Mesothelial cell of epicardium (in vitro differentiated cells): ENCODE results near the gene AGPAT3. TPM values are rescaled to one million over a fixed set of nuclear protein-coding genes. Genes with fewer than 3 reads are reported as not detected.
A peak's percentile ranks its signal among the peaks of the same experiment; 100 is the strongest.

Experiments used
- DNase-seq, 2 experiments: peaks; one replicate each; pipeline ENCODE4 v3.0.0; 2021; ENCODE audit warnings: low spot score in 2 of 2; ENCODE audit not compliant: unreplicated experiment in 2 of 2
- H3K27ac Mint-ChIP-seq: 2 replicates; pipeline ENCODE4 v1.8.0; 2021; ENCODE audit warnings: mixed read lengths
- H3K27me3 Mint-ChIP-seq: 2 replicates; pipeline ENCODE4 v1.8.0; 2021; ENCODE audit warnings: low read depth, mixed read lengths
- H3K36me3 Mint-ChIP-seq: 2 replicates; pipeline ENCODE4 v1.8.0; 2021; ENCODE audit warnings: mixed read lengths
- H3K4me1 Mint-ChIP-seq: 2 replicates; pipeline ENCODE4 v1.8.0; 2021; ENCODE audit warnings: mixed read lengths
- H3K4me3 Mint-ChIP-seq: 2 replicates; pipeline ENCODE4 v1.8.0; 2021; ENCODE audit warnings: mild to moderate bottlenecking, moderate library complexity, mixed read lengths
- H3K9me3 Mint-ChIP-seq: 2 replicates; pipeline ENCODE4 v1.8.0; 2021; ENCODE audit warnings: mixed read lengths
- total RNA-seq: library from RNA; stranded (reverse); gene quantifications from 3 replicates; pipeline ENCODE4 v1.2.1, GENCODE V29; 2021
- TF ChIP-seq, protein P1 (sequence below): fragments of 200-600 bp; sonication (generic); IDR thresholded peaks from one replicate; pipeline ENCODE4 v1.5.0; 2021; ENCODE audit warnings: antibody characterized with exemption; ENCODE audit not compliant: unreplicated experiment

Gene AGPAT3
- total RNA-seq, 1 donor from 2014 or later, result 71.0 TPM

DNA sequence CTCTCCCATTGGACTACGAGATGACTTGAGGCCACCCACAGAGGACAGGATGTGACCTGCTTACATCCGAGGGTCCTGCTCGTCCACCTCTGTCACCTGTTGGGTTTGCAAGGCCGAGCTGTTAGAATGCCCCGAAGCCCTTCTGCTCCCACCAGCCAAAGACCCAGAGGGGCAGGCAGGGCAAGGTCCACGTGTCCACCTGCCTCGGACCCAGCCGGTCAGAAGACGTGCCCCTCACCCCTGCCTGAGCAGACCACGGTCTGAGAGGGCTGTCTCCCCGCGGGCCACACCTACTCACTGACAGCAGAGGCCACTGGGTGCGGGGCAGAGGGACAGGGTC is 116.8 kb downstream of the AGPAT3 start:
- H3K27me3 Mint-ChIP-seq, result no peaks in the 10 kb centered on the region
- no peak overlapping the region for H3K4me3 Mint-ChIP-seq
- H3K27ac Mint-ChIP-seq, result no peak overlapping the region
- no peaks in the 10 kb centered on the region for H3K9me3 Mint-ChIP-seq
- no peak for DNase-seq
- TF ChIP-seq, protein P1, sequence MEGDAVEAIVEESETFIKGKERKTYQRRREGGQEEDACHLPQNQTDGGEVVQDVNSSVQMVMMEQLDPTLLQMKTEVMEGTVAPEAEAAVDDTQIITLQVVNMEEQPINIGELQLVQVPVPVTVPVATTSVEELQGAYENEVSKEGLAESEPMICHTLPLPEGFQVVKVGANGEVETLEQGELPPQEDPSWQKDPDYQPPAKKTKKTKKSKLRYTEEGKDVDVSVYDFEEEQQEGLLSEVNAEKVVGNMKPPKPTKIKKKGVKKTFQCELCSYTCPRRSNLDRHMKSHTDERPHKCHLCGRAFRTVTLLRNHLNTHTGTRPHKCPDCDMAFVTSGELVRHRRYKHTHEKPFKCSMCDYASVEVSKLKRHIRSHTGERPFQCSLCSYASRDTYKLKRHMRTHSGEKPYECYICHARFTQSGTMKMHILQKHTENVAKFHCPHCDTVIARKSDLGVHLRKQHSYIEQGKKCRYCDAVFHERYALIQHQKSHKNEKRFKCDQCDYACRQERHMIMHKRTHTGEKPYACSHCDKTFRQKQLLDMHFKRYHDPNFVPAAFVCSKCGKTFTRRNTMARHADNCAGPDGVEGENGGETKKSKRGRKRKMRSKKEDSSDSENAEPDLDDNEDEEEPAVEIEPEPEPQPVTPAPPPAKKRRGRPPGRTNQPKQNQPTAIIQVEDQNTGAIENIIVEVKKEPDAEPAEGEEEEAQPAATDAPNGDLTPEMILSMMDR, result no peak
- H3K4me1 Mint-ChIP-seq, result peaks cover 14% of the 10 kb centered on the region
- H3K36me3 Mint-ChIP-seq, result peaks cover 9% of the 10 kb centered on the region

DNA sequence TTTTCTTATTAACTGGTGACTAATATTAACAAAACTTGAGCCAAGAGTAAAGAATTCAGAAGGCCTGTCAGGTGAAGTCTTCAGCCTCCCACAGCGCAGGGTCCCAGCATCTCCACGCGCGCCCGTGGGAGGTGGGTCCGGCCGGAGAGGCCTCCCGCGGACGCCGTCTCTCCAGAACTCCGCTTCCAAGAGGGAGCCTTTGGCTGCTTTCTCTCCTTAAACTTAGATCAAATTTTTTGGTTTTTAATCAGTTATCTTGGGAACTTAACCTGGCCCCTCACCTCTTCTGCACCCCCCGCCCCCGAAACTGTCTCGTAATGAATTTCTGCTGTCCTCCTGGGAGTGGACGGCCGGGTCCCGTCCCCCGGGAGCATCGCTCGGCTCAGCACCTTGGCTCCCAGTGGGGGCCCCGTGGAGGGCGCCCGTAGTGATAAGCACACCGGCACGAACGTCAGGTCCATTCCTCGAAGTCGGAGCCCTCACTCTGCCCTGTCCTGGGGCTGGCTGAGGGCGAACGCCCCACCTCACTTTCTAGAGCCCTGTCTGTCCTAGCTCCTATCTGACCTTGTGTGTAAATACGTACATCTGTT is 117.6 kb downstream of the AGPAT3 start:
- Mint-ChIP-seq H3K4me3 (no peak overlapping the region), H3K27ac (no peak overlapping the region)

DNA sequence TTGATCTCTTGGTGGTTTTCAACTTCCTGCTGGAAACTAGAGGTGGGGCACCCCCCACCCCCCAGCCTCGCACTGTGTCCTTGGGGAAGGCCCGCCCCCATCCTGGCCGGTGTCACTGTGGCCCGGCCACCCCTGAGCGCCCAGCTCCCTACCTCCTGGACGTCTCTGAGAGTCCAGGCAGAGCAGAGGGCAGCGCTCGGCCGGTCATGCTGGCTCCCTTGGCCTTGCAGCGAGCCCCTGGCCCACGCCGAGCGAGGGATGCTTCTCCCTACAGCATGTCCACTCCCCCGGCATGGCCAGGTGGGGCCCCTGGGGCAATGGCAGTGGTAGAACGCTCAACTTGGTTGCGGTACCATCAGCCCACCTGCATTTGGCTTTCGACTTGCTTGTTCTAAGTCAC is 118.4 kb downstream of the AGPAT3 start:
- TF ChIP-seq, protein P1, result no peak
- DNase-seq, result no peak
- no peak overlapping the region for H3K4me3 Mint-ChIP-seq
- no peak overlapping the region for H3K27ac Mint-ChIP-seq
- H3K27me3 Mint-ChIP-seq, result no peaks in the 10 kb centered on the region
- H3K36me3 Mint-ChIP-seq, result peaks cover 9% of the 10 kb centered on the region
- peaks cover 14% of the 10 kb centered on the region for H3K4me1 Mint-ChIP-seq
- H3K9me3 Mint-ChIP-seq, result no peaks in the 10 kb centered on the region

More for the DNA sequence above, 117.6 kb downstream of the AGPAT3 start:
- no peak for DNase-seq
- H3K27me3 Mint-ChIP-seq, result no peaks in the 10 kb centered on the region
- TF ChIP-seq, protein P1, result no peak
- peaks cover 14% of the 10 kb centered on the region for H3K4me1 Mint-ChIP-seq
- no peaks in the 10 kb centered on the region for H3K9me3 Mint-ChIP-seq
- peaks cover 9% of the 10 kb centered on the region for H3K36me3 Mint-ChIP-seq

DNA sequence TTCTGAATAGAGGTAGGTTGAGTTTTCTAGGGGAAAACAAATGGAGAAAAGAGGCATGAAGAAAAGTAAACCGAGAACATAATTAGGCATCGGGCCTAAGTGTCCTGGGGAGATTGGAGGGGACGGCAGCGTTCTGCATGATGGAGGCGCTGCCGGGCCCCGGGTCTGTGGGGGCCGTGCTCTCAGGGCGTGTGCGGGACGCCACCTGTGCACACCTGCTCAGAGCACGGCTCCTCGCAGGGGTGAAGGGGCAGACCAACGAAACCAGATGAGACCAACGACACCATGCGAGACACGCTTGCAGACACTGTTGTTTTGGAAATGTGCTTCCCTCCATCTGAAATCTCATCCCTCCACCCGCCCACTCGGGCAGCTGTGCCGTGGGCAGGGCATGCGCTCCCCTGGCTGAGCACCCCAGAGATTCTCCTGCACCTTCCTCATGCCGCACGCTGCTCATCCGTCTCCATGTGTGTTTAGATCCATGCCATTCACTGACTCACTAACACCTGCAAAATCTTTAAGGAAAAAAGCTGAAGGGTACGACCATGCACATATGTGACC is 118.9 kb downstream of the AGPAT3 start:
- no peaks in the 10 kb centered on the region for H3K9me3 Mint-ChIP-seq
- no peaks in the 10 kb centered on the region for H3K27me3 Mint-ChIP-seq
- H3K4me3 Mint-ChIP-seq, result no peak overlapping the region
- H3K27ac Mint-ChIP-seq, result peak overlapping the region; percentile 48
- peaks cover 14% of the 10 kb centered on the region for H3K4me1 Mint-ChIP-seq
- TF ChIP-seq, protein P1, result no peak
- no peak for DNase-seq
- peaks cover 9% of the 10 kb centered on the region for H3K36me3 Mint-ChIP-seq

DNA sequence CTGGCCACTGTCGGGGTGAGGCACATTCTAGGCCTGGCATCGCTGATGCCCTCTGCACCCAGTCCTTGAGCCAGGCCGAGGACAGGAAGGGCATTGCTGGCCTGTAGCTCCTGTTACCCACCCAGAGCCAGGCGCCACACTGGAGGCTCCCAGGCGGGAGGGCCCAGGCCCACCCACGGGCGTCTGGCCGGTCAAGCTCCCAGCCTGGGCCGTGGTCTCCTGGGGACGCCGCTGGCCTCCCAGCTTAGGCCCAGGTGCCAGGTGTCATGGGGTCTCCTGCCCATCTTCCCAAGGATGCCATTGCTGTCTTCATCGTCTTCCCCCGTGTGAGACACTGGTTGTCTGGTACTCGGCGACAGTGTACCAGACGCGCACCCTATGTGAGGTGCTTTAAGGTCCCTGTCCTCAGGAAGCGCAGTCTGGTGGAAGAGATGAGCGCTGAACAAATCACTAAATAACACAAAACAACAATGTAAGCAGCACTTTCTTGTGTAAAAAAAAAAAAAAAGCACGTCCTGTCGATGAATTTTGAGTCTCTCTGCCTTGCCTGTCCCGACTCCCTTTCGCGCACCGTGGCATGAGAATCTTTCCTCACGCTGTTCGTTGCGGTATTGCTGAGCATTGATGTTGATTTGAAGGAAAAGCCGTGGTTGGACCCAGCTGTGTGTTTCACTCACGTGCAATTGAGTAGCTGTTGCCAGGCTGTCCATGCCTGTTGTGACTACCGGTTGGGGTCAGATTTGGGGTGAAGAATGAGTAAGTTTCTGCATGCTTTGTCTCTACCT is 120.1 kb downstream of the AGPAT3 start:
- no peak overlapping the region for H3K27ac Mint-ChIP-seq
- no peaks in the 10 kb centered on the region for H3K9me3 Mint-ChIP-seq
- peaks cover 14% of the 10 kb centered on the region for H3K4me1 Mint-ChIP-seq
- TF ChIP-seq, protein P1, result no peak
- H3K4me3 Mint-ChIP-seq, result no peak overlapping the region
- no peak for DNase-seq
- peaks cover 5% of the 10 kb centered on the region for H3K36me3 Mint-ChIP-seq
- H3K27me3 Mint-ChIP-seq, result no peaks in the 10 kb centered on the region
